Activated T-helper 1 cell treated with anti-CD3 and anti-CD28 coated beads, Interleukin-12 subunit alpha, Interleukin-12 subunit beta, Interleukin-2, Interleukin-4 antibody, amounts not matched to agents 30 ng/mL and 10 ng/mL and 1 ng/mL, durations not matched to agents 14 hours and 24 hours and 36 hours (primary cell): ENCODE results near the gene RNPC3. TPM values are rescaled to one million over a fixed set of nuclear protein-coding genes. Genes with fewer than 3 reads are reported as not detected.
"Not testable (repeated sequence)": the region's sequence is repeated elsewhere in the genome, so short reads cannot be mapped to it uniquely, and the experiment has no call there.

Experiments
- DNase-seq: peaks from one replicate; pipeline ENCODE4 v3.0.0; 2021; ENCODE audit warnings: low spot score
- H3K27ac Mint-ChIP-seq: one replicate; pipeline ENCODE4 v1.8.0; 2021; ENCODE audit warnings: mild to moderate bottlenecking, mixed read lengths
- H3K27me3 Mint-ChIP-seq: one replicate; pipeline ENCODE4 v1.8.0; 2022; ENCODE audit warnings: mild to moderate bottlenecking, moderate library complexity, mixed read lengths; ENCODE audit not compliant: insufficient read depth
- H3K36me3 Mint-ChIP-seq: one replicate; pipeline ENCODE4 v1.8.0; 2021; ENCODE audit warnings: low read depth, mixed read lengths
- H3K4me1 Mint-ChIP-seq: one replicate; pipeline ENCODE4 v1.8.0; 2021; ENCODE audit warnings: low read depth, mixed read lengths
- H3K4me3 Mint-ChIP-seq: one replicate; pipeline ENCODE4 v1.8.0; 2021; ENCODE audit warnings: mild to moderate bottlenecking, moderate library complexity, mixed read lengths
- H3K9me3 Mint-ChIP-seq: one replicate; pipeline ENCODE4 v1.8.0; 2021; ENCODE audit warnings: mixed read lengths
- intact Hi-C: fragments of 100-400 bp; cut with micrococcal nuclease; formaldehyde crosslinking; loops from one replicate; pipeline ENCODE4 v1.15.1; 2024
- total RNA-seq: library from RNA; stranded (reverse); gene quantifications from 2 replicates; pipeline ENCODE4 v1.2.3, GENCODE V29; 2022

The RNPC3 gene
- total RNA-seq, 1 donor from 2014 or later: 17.1 TPM

DNA sequence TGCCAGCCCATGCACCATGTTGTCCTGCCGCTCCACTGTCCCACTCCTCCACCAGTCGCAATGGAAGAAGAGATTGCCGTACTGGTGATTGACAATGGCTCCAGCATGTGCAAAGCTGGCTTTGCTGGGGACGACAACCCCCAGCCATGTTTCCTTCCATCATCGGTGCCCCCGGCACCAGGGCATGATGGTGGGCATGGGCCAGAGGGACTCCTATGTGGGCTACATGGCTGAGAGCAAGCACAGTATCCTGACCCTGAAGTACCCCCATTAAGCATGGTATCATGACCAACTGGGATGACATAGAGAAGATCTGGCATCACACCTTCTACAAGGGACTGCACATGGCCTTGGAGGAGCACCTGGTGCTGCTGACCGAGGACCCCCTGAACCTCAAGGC, 44.0 kb downstream of the RNPC3 start:
- intact Hi-C loops: no loop called here
- DNase-seq: no peak
- Mint-ChIP-seq H3K36me3 (peaks cover 2% of the 10 kb centered on the region), H3K4me3 (no peak overlapping the region), H3K9me3 (no peaks in the 10 kb centered on the region), H3K4me1 (no peaks in the 10 kb centered on the region), H3K27ac (no peak overlapping the region), H3K27me3 (no peaks in the 10 kb centered on the region)

DNA sequence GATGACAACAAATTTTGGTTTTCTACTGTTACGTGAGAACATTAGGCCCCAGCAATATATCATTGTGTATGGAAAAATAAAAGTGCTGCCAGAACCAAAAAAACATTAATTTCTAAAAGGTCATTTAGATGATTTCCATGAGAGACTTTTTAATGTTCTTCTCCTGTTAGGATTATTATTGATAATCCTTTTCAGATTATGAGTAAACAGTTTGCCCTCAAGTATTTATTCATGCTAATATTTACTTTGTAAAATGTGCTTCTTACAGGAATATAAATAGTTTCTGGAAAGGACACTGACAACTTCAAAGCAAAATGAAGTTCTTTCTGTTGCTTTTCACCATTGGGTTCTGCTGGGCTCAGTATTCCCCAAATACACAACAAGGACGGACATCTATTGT, 45.8 kb downstream of the RNPC3 start, which contains the start of gene AMY2B:
AMY2B (plus strand) TSS at position 301 of the 400 bp plus-strand sequence; CDS start at position 315, 14 bp downstream.
- intact Hi-C loops, H3K27ac Mint-ChIP-seq: not testable (repeated sequence)

DNA sequence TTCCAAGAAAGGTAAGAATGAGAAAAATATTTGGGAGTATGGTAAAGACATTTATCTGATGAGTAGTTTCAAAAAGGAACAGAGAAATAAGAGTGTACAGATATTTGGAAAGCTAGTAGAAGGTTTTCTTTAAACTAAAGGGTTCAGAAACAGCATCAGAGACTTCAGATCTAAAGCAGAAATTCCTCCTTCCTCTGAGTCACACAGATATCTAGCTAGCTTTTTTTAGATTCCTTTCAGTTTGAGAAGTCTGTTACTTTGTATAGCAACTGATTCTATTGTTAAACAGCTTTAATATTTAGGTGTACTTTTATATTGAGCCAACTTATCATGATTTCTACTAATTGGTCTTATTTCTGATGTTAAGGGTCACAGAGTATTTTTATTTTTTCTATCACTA, 50.6 kb downstream of the RNPC3 start:
- H3K9me3 Mint-ChIP-seq: no peaks in the 10 kb centered on the region
- DNase-seq: no peak
- no peaks in the 10 kb centered on the region for H3K36me3 Mint-ChIP-seq
- no peaks in the 10 kb centered on the region for H3K4me1 Mint-ChIP-seq
- no peak overlapping the region for H3K27ac Mint-ChIP-seq
- no peak overlapping the region for H3K4me3 Mint-ChIP-seq
- intact Hi-C loops: no loop called here
- H3K27me3 Mint-ChIP-seq: no peaks in the 10 kb centered on the region

More for the DNA sequence above, 45.8 kb downstream of the RNPC3 start, which contains the start of gene AMY2B:
- H3K36me3 Mint-ChIP-seq, H3K4me1 Mint-ChIP-seq, DNase-seq, H3K9me3 Mint-ChIP-seq, H3K4me3 Mint-ChIP-seq, H3K27me3 Mint-ChIP-seq: not testable (repeated sequence)

DNA sequence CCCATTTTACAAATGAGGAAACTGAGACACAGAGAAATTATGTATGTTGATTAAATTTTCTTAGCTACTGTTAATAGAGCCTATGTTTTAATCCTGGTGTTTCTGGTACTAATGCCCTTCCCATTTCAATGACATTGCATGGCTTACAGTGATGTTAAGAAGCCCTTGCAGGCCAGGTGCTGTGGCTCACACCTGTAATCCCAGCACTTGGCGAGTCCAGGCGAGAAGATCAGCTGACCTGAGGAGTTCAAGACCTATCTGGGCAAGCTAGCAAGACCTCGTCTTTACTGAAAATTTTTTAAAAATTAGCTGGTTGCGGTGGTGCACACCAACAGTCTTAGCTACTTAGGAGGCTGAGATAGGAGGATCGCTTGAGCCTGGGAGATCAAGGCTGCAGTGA, 51.3 kb downstream of the RNPC3 start:
- H3K4me3 Mint-ChIP-seq, H3K27me3 Mint-ChIP-seq, intact Hi-C loops, H3K4me1 Mint-ChIP-seq, H3K36me3 Mint-ChIP-seq, H3K9me3 Mint-ChIP-seq, DNase-seq, H3K27ac Mint-ChIP-seq: not testable (repeated sequence)

DNA sequence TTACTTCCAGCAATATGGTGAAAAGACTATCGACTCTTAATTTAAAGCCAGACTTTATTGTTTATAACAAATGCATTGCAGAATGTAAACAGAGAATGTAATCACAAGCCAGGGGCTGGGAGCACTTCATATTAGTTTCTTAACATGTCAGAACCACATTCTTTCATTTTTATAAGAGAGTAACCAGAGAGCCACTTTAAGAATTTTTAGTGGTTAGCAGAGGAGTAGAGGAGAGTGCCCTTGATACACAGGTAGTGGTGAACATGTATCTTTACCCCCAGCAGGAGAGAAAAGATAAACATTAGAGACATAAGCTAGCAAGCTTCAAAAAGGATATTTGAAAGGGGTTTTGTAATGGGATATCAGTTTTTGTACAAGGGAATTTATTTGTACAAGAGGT, 57.0 kb downstream of the RNPC3 start:
- peaks cover 3% of the 10 kb centered on the region for H3K9me3 Mint-ChIP-seq
- no peak overlapping the region for H3K27ac Mint-ChIP-seq
- intact Hi-C loops: no loop called here
- H3K27me3 Mint-ChIP-seq: no peaks in the 10 kb centered on the region
- H3K4me1 Mint-ChIP-seq: no peaks in the 10 kb centered on the region
- no peak overlapping the region for H3K4me3 Mint-ChIP-seq
- no peak for DNase-seq
- H3K36me3 Mint-ChIP-seq: no peaks in the 10 kb centered on the region

DNA sequence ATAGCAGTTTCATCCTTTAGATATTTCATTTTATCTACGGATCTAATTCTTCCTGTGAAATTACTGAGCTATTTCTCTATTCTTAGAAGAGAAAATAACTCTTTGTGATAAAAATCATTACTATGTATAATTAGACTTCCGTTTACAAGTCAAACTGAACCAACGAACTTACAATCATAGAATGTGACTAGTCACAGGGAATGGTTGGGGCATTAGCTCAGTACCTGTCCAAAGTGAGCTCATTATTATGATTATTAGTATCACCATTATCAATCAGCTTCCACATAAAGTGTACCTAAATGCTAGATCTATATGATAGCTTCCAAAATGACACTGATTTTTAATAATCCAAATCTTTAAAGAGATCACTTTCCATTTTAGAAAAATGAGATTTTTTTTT, 58.4 kb downstream of the RNPC3 start:
- H3K27ac Mint-ChIP-seq: no peak overlapping the region
- H3K9me3 Mint-ChIP-seq: peaks cover 6% of the 10 kb centered on the region
- no peaks in the 10 kb centered on the region for H3K36me3 Mint-ChIP-seq
- DNase-seq: no peak
- H3K4me3 Mint-ChIP-seq: no peak overlapping the region
- intact Hi-C loops: no loop called here
- no peaks in the 10 kb centered on the region for H3K4me1 Mint-ChIP-seq
- no peaks in the 10 kb centered on the region for H3K27me3 Mint-ChIP-seq

DNA sequence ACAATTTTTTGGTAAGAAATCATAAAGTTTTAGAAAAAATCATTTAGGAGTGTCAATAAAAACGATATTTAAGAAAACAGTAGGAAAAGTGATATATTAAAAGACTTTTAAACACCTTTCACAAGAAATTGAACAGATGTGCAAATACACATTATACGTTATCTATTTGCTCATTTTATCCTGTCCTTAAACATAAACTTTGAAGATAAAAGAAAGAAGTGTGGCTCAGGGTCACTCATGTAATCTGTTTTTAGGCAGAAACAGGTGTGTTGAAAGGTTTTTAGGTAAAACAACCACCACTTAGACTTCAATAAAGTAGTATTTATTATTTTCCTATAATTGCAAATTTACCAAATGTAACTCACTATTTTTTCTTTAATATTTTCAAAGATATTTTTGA, 59.0 kb downstream of the RNPC3 start:
- H3K4me1 Mint-ChIP-seq: no peaks in the 10 kb centered on the region

DNA sequence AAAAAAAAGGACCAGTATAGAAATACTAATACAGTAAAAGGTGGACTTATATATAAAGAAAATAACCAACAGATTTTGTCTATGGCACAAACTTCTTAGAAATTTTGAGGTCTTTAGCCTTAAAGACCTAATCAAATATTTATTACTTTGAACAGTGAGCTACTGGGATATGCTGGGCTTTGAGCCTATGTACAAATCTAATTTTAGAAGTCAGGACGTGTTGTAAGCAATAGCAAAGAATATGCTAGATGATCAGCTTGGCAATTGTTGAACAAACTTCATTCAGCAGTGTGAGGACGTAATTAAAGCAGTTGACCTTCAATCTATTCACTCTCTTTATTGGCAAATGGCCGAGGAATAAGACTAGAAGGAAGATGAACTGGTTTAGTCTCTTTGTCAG, 77.2 kb downstream of the RNPC3 start:
- H3K36me3 Mint-ChIP-seq, H3K27ac Mint-ChIP-seq, H3K27me3 Mint-ChIP-seq, DNase-seq, H3K4me3 Mint-ChIP-seq, H3K4me1 Mint-ChIP-seq, intact Hi-C loops, H3K9me3 Mint-ChIP-seq: not testable (repeated sequence)

More for the DNA sequence above, 59.0 kb downstream of the RNPC3 start:
- Mint-ChIP-seq H3K4me3 (no peak overlapping the region), H3K36me3 (no peaks in the 10 kb centered on the region), H3K27ac (no peak overlapping the region), H3K27me3 (no peaks in the 10 kb centered on the region), H3K9me3 (peaks cover 10% of the 10 kb centered on the region)
- no peak for DNase-seq
- intact Hi-C loops: no loop called here

Other genes with a start within 250 kb of the RNPC3 start
- 3.4 and 3.9 TPM in 2 replicates for gene AMY2B, start 45.9 kb downstream of the RNPC3 start, total RNA-seq
- not detected in 2 replicates for gene AMY2A, start 91.7 kb downstream of the RNPC3 start, total RNA-seq
- not detected in 2 replicates for gene AMY1A, start 130.1 kb downstream of the RNPC3 start, total RNA-seq
- not detected in 2 replicates for gene AMY1B, start 170.5 kb downstream of the RNPC3 start, total RNA-seq
- gene AMY1C, start 224.2 kb downstream of the RNPC3 start, total RNA-seq: not detected in 2 replicates